CD4-positive, alpha-beta T cell treated with Interleukin-4 for 1 hour (primary cell): ENCODE results near the gene RTF1.
A peak's percentile ranks its signal among the peaks of the same experiment; 100 is the strongest.
"Not testable (repeated sequence)": the region's sequence is repeated elsewhere in the genome, so short reads cannot be mapped to it uniquely, and the experiment has no call there.

Experiments used
- DNase-seq, 2 donors: peaks; one replicate each; pipeline ENCODE4 v3.0.0-alpha.2; 2020 to 2022

The RTF1 gene

GRCh38 chr15:41416742-41417417 is at the start of gene RTF1:
TSS of gene RTF1 (plus strand) at chr15:41417095. CDS start at chr15:41417116, 21 bp downstream.
- DNase-seq = peak; percentile 95 to 96

- DNase-seq = no peak
Observed at GRCh38 chr15:41367418-41367817, 49.5 kb upstream of the RTF1 start.

GRCh38 chr15:41377978-41378377 is 38.9 kb upstream of the RTF1 start:
- no peak for DNase-seq

- DNase-seq = not testable (repeated sequence)
Observed at GRCh38 chr15:41383974-41384749, 32.7 kb upstream of the RTF1 start.

GRCh38 chr15:41387646-41388045 is 29.2 kb upstream of the RTF1 start:
- no peak for DNase-seq

- no peak for DNase-seq
Observed at GRCh38 chr15:41392659-41393058, 24.2 kb upstream of the RTF1 start.

GRCh38 chr15:41394924-41395323 is 22.0 kb upstream of the RTF1 start:
- no peak for DNase-seq

GRCh38 chr15:41396111-41396510 is 20.8 kb upstream of the RTF1 start:
- DNase-seq = no peak

- DNase-seq = no peak
Observed at GRCh38 chr15:41401904-41402267, 15.0 kb upstream of the RTF1 start.

GRCh38 chr15:41407341-41407740 is 9.6 kb upstream of the RTF1 start:
- DNase-seq = no peak

GRCh38 chr15:41408234-41408641 is 8.7 kb upstream of the RTF1 start:
- DNase-seq = no peak

- no peak for DNase-seq
Observed at GRCh38 chr15:41411031-41411430, 5.9 kb upstream of the RTF1 start.

- DNase-seq = no peak
Observed at GRCh38 chr15:41411441-41411840, 5.5 kb upstream of the RTF1 start.

GRCh38 chr15:41416128-41416741 is 660 bp upstream of the RTF1 start:
- no peak for DNase-seq

- no peak for DNase-seq
Observed at GRCh38 chr15:41417418-41418195, 712 bp downstream of the RTF1 start.

GRCh38 chr15:41423979-41424659 is 7.2 kb downstream of the RTF1 start:
- no peak for DNase-seq

- DNase-seq = no peak
Observed at GRCh38 chr15:41424809-41425208, 7.9 kb downstream of the RTF1 start.

GRCh38 chr15:41425907-41426306 is 9.0 kb downstream of the RTF1 start:
- not testable (repeated sequence) for DNase-seq

GRCh38 chr15:41429003-41429890 is 12.4 kb downstream of the RTF1 start:
- DNase-seq = peak in 1 of 2 donors; percentile 5

GRCh38 chr15:41435037-41435786 is 18.3 kb downstream of the RTF1 start:
- peak in 1 of 2 donors; percentile 10 for DNase-seq

- no peak for DNase-seq
Observed at GRCh38 chr15:41437448-41437847, 20.6 kb downstream of the RTF1 start.
